ENCODE results near the gene CER1. TPM values are rescaled to one million over a fixed set of nuclear protein-coding genes. Genes with fewer than 3 reads are reported as not detected.

CER1 gene, protein sequence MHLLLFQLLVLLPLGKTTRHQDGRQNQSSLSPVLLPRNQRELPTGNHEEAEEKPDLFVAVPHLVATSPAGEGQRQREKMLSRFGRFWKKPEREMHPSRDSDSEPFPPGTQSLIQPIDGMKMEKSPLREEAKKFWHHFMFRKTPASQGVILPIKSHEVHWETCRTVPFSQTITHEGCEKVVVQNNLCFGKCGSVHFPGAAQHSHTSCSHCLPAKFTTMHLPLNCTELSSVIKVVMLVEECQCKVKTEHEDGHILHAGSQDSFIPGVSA
- not detected for polyA plus RNA-seq (2013, experiment 1 of 2; ENCODE audit: insufficient read length)
- not detected for polyA plus RNA-seq (2013, experiment 2 of 2; ENCODE audit: insufficient read length)

DNA sequence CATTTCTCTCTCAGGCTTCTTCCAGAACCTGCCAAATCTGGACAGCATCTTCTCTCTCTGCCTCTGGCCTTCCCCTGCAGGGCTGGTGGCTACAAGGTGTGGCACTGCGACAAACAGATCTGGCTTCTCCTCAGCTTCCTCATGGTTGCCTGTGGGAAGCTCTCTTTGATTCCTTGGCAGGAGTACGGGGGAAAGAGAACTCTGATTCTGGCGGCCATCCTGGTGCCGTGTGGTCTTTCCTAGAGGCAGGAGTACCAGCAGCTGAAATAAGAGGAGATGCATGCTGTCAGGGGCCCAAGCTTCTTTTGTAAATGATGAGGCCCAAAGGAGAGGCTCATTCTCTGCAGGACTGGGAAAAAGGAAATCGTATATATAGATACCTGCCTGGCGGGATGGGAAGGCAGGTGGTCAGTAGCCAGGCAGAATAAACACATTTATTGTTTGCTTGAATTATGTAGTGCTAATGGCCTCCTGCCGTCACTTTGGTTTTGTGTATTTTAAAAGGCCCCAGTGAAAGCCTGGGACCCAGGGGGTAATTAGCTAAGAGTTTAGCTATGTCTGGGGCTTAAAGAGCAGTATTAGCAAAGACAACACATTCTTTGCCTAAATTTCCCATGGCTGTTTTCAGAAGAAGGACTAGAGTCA, at the start of gene CER1:
CER1 (minus strand) TSS at position 343 of the 645 bp plus-strand sequence; CDS start at position 282, 61 bp downstream.
- peak; percentile 40 for DNase-seq

DNA sequence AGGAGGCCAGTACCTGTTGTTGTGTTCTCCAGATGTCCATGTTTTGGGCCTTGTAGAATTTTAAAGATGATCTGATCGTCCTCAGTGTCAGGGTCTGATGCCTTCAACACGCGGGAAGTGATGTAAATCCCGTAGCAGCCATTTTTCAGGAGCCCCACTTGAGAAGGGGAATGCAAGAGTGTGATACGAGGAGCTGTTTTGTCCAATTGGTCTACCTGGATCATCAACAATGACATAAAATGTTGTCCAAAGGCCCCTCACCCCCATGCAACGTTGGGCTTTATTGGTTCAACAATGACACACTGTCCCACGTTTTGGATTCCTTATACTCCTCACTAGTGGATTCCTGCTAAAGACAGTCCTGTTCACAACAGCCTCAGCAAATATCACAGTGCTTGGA, 48.1 kb upstream of the CER1 start:
- DNase-seq: no peak

DNA sequence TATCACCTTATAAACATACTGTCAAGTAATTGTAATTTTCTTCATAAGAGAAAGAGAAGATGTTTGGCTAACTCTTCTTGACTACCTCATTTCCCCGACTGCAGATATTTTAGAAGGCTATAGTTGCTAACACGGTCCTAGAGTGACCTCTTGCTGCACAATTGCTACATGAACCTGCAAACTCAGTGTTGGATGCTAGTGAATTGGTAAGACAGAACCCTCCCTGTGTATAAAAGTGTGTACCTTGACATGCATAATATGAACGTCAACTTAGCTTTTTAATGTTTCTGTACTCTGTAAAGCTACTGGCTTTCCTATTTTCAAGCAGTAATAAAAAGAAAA, 46.7 kb upstream of the CER1 start:
- DNase-seq: peak; percentile 11

DNA sequence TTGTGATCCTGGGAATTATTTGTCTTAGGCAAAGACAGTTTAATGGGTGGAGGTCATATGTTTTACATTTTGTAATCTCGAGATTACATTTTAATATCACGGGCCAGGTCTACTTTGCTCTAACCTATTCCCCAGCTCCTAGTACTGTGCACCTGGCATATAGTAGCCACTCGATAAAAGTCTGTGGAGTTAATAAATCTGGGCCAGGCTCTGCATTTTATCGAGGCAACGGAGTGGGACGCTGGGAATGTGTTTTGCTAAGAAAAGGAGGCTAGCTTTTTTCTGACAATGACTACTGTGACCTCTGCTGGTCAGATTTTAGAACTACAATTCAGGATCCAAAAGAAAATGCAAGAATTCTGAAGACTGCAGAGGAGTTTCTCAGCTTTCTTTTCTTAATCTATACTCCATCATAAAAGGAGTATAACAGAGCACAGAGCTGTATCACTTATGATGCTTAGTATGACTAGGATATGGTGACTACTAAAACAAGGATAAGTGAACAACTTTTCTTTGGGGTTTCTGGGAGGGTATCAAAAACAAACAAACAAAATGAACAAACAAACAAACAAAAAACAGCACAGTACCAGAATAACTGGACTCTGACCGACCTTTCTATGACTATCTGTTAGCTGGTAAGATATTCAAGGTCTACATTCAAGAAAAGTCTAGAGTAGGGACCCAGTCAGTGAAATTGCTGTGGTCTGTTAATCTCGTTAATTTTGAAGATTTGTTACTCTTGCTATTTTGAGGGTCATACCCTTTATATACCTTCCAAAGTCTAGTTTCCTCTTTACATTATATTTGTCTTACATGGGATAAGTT, 46.1 kb upstream of the CER1 start:
- peak; percentile 67 for DNase-seq

DNA sequence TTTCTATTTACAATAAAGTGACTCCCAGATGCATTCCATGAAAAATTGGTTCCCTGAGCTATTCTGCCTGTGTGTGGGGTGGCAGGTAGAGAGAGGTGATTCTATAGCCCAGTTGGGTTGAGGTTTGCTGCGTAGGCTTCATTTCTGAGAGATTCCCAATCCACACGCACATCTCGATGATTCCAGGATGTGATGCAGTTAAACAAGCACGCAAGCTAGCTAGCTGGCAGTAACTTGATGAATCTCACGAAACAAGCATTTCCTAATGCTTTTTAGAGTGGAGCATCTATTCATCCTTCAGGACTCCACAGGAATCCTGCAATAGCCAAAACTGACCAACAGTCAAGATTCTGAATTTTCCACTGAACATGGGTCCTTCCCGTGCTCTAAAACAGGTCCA, 43.8 kb upstream of the CER1 start:
- peak; percentile 19 for DNase-seq

DNA sequence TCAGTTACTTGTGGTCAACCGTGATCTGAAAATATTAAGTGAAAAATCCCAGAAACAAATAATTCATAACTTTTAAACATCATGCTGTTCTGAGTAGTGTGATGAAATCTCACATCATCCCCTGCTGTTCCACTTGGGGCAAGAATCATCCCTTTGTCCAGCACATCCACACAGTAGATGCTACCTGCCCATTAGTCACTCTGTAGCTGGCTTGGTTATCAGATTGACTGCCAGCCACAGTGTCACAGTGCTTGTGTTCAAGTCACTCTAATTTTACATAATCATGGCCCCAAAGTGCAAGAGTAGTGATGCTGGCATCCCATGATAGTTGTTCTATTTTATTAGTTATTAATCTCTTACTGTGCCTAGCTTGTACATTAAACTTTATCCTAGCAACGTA, 39.1 kb upstream of the CER1 start:
- no peak for DNase-seq

DNA sequence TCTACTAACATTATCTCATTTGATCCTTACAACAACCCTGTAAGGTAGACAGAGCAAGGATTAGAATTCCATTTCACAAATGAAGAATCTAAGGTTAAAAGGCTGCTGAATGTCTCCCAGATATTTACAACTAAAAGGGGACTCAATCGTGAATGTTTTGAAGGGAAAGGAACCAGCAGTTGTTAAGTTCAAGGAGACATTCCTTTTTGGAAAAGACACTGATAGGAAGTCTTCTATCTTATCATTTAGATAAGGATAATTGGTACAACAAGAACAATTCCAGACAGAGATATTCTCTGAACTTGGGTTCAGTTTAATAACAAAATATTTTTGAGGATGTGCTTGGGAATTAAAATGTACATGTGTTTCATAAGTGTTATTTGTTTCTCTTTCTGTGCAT, 37.5 kb upstream of the CER1 start:
- no peak for DNase-seq

DNA sequence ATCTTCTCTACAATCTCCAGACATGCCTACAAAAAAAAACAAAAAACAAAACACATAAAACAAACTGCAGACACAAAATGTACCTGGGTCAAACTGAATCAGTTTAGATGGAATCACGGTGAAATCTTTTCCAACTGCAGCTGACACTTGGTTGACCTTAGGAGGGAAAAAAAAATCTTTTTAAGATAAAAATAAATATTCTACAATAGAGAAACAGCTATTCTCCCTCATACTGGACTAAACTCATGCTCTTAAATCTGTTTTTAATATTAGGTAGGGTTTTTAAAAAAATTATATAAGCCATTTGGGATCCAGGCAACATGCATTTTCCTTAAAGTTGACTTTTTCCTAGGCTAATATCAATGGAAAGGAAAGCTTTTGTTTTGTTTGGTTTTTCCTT, 33.8 kb upstream of the CER1 start:
- DNase-seq: no peak

DNA sequence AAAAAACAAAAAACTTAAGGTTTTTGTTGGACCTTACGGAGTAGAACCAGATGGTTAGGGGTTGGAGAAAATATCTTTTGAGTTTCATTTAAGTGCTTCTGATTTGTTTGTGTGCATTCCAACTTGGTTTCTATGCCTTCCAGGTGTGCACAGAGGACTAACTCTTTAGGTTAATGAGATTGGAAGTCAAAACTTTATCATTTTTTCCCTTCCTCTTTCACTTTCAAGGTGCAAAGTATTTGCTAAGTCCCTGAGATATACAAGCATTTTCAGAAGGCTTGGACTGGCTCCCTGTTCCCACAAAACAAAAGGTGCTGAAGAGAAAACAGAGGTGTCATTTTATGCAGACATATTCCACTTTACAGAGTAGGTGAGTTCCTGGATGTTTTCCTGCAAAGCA, 30.3 kb upstream of the CER1 start:
- no peak for DNase-seq

DNA sequence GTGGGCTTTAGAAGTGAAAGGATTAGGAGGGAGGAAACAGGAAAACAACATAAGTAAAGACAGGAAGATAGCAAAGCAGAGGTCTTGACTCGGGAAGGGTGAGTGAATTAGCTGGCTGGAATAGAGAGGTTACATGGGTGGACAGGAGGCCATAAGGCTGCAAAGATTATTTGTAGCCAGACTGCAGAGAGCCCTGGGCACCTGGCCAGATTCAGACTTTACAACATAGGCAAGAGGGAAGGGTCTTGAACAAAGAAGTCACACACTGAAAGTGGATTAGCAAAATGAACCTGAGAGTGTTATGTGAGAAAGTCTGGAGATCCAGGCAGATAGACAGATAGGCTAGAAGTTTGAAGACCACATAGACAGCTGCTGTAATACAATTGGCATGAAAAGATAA, 29.7 kb upstream of the CER1 start:
- DNase-seq: no peak

DNA sequence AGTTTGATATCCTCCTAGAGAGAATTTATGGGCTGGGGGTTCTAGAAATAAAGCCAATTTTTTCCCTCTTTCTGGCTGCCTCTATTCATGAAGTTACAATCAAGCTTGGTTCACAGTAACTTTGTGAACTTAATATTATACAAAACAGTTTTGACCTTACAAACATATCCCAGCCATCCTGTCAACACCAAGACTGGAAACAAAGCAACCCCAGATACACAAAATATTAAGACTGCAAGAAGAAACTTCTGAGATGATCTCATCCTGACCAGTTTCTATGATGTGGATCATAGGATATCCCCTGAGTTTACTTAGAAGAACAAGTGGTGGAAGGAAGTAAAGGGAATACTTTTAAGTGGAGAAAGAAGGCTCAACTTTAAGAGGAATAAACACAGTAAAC, 28.3 kb upstream of the CER1 start:
- DNase-seq: no peak

DNA sequence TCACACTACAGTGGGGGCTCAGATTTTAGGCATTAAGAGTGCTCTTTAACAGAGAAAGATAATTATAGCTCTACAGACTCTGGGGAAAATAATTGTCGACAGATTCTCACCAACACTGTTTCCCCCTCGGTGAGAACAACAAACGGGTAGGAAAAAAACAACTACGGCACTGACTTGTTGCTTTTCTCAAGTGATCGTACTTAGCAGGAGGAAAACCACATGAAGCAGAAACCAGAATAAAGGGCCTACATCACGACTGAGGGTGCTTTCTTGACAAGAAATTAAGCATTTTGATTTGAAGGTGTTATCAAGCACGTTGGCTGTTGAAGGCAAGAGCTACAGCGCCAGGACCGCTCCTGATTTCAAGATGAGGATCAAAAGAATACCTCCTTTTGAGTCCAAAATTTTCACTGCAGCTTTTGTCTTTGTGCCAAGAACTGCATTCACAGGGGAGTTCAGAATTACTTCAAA, 27.2 kb upstream of the CER1 start:
- no peak for DNase-seq

DNA sequence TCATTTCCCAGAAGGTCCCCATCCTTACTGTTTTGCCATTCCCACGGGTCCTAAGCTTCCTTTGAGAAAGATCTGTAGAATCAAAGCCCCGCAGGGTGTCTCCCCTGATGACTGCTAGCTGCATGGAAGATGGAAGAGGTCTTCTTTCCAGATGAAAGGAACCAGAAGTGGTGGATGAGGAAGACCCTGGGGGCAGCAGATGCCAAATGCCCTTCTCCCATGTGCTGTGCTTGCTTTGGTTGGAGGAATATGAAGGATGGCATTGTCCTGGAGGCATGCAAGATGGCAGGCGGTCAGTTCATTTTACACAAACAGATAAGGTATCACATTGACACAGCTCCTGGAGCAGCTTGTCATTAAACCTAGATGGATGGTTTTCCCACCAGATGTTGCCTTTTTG, 25.8 kb upstream of the CER1 start:
- no peak for DNase-seq

DNA sequence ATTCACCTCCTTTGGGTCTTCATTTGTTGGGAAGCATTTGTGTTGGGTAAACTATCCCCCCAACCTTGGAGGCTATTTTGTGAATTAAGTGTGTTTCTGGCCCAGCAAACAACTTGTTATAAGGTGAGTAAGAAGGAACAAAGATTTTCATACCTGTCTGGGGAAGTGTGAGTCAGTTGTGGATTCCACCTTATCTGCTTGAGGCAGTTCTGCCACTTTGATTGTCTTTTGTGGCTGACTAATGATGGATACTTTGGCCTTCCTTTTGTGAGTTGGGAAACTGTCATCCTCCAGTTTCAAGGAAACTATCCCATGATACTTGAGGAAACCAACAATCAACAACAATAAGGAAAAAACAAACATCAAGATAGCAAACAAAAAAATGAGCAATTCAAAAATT, 24.6 kb upstream of the CER1 start:
- DNase-seq: no peak

DNA sequence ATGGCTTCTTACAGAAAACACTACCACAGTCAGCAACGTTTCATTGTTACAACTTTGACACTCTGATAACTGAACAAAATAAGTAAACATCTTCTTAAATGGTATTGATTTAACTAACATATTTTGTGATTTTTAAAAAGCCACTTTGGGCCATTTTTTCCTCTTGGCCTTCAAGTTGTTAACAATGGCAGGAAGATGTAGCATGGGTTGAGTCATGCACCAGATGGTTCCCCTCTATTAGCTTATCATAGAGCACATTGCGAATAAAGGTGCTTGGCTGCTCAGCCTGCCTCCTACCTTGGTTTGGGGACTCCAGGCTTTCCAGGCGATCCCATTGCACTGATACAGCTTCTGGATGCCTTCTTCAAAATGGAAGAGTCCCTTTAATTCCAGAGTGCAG, 24.1 kb upstream of the CER1 start:
- no peak for DNase-seq

DNA sequence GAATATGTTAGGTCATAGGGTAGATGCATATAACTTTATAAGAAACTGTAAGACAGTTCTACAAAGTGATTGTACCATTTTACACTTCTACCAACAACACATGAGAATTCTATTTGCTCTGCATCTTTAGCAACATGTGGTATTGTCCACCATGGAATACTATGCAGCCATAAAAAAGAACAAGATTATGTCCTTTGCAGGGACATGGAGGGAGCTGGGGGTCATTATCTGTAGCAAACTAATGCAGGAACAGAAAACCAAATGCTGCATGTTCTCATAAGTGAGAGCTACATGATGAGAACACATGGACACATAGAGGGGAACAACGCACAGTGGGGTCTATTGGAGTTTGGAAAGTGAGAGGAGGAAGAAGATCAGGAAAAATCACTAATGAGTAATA, 22.2 kb upstream of the CER1 start:
- DNase-seq: no peak

DNA sequence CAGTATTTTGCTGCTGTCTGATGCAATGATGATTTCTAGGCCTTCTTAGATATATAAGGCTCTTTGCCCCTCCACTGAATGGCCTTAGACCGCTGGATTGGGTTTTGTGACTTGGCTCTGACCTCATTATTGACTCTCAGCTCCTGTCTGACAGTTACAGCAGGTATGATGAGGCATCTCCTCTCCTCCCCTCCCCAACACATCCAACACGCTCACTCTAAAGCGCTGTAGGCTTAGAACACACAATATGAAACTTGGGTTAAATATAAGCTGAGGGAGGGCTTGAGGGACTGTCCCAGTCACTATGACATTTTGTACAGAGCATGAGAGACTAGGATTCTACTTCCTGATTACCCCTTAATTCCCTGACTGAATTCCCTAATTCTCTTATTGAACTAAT, 18.8 kb upstream of the CER1 start:
- DNase-seq: no peak

DNA sequence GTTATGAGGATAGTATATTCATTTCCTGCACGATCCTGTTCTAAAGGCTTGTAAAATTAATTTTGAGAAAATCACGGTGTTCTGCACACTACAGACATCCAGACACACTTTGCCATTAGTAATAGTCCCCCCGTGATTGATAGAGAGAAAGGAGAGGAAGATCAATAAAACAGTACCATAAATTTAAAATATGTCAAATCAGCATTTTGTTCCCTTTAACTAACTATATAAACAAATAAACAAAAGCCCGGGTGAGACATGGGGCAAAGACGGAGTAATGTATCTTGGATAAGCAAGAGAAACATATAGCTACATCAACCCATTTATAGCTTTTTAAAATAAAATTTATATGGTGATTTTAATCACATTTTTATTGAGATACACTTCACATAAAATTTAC, 10.6 kb upstream of the CER1 start:
- no peak for DNase-seq

DNA sequence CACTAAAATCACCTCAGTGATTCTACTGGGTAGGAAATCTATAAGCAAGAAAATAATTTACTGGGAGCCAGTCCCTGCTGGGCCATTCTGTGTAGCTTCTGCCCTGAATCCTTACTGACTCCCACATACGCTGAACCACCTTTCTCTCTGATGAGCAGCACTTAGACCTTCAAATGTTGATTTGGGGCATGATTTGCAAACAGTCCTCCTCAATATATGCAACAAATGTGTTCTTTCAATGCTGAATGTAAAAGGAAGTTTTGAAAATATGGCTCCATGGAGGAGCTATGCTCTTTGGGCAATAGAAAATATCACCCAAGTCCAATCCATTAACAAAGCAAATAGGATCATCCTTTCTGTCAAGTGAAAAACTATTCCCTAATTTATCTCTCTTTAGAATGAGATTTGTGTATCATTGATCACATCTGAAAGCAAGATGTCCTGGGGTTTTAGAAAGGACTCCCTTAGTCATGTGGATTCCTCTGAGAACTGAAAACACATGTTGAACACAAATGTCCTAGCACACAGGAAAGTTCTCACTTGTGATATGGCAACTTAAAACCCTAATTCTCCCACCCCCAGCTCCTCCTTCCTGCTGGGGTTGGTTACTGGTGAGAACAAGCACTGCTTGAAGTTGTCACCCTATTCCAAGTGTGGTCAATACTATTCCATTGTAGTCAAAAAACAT, 8.9 kb upstream of the CER1 start:
- no peak for DNase-seq

DNA sequence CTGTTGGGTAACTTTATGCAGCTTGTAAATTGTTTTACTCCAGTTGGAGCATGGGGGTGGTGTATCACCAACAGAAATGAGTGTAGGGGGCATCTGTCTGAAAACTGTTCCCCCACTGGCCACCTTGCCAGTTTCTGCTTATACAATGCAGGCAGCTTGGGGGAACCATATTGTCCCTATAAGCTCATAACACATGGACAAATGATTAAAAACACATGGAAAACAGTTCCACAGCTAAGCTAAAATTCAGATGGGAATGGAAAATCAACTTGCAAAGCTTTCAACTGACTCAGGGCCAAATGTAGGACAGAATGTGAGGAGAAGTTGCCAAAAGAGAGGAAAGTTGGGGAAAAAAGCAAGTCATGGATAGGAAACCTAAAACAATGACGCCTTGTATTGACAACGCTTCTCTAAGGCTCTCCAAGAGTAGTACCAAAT, 7.9 kb upstream of the CER1 start:
- DNase-seq: peak; percentile 8

DNA sequence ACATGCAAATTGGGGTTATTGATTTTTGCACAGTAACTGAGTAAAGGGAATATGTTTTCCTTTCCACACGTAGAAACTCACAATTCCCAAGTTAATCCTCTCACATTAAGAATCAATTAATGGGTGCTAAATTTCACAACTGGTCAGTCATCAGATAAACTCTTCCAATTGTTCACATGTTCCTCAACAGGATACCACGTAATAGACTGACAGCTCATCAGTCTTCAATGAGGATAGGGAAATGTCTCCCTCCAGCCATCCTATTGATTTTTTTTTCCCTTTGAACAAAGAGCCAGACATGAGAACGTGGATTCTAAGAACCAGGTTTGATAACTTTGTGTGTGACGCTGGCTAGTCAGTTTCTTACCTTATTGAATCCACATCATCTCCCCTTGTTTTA, 768 bp upstream of the CER1 start:
- DNase-seq: no peak

DNA sequence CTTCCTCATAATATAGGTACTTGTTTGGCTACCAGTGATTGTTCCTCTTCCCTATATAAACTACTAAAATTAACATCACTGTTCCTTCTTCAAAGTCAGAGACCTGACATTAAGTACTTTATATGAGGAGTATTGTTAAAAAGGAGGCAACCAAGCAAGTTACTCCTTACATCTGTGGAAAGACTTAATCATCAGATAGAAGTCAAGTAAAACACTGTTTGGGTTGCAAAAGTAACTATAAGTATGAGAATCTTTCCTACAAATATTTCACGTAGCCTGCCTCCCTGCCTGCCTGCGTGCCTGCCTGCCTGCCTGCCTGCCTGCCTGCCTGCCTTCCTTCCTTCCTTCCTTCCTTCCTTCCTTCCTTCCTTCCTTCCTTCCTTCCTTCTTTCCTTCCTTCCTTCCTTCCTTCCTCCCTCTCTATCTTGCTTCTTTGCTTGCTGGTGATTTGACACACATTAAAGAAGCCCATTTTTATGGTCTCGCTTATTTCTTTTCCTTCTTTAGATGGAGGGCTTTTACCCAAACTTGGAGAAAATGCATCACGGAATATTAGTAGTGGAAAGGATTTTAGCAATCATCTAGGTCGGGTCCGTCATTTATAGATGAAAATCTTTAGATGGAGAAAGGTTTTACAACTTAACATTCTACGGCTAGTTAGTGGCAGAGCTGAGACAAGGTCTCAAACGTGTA, 3.2 kb downstream of the CER1 start:
- no peak for DNase-seq

Data from fibroblast of skin of scalp (primary cell).